Central memory CD4-positive, alpha-beta T cell (primary cell): ENCODE measurements around the gene ATPAF1.
A peak's percentile ranks its signal among the peaks of the same experiment; 100 is the strongest.

Experiments used
- DNase-seq: peaks from one replicate; pipeline ENCODE4 v3.0.0; 2022

ATPAF1 gene

GRCh38 chr1:46646844-46647243 lies 21.3 kb downstream of the ATPAF1 start:
- DNase-seq = no peak

DNA sequence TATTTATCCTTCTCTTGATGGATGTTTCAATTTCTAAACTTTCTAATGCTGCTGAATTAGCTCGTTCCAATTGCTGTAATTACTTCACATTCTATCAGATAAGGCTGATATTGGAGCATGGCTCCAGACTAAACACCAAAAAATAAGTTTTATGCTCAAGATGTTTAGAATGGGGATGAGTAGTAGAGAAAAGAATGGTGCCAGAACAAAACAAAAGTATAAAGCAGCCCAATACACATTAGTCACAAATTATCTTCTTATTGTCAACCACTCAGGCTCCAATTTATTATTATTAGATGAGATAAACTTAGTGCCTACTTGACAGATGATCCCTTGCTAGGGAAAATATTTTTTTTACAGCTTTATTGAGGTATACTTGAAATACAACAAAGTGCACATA lies 21.8 kb downstream of the ATPAF1 start:
- DNase-seq = no peak

GRCh38 chr1:46645815-46646214 lies 22.3 kb downstream of the ATPAF1 start:
- DNase-seq = no peak

DNA sequence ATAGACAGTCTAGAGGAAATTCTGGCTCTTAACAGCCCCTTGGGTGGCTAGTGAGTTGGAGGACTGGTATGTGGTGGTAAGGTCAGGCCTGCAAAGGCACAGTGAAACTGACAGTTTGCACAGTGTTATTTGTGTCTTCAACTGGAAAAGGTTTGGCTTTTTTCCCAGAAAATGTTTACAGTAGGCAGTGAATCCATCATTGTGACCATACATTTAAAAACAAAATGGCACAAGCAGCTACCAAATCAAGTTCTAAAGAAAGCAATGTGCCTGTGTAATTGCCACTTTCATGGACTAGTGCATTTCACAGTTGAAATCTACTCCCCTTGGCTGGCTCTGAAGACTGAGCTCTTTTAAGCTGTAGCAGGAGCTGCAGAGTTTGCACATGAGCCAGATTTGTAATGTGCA lies 24.8 kb downstream of the ATPAF1 start:
- no peak for DNase-seq

GRCh38 chr1:46642115-46642680 lies 26.0 kb downstream of the ATPAF1 start:
- DNase-seq = no peak

DNA sequence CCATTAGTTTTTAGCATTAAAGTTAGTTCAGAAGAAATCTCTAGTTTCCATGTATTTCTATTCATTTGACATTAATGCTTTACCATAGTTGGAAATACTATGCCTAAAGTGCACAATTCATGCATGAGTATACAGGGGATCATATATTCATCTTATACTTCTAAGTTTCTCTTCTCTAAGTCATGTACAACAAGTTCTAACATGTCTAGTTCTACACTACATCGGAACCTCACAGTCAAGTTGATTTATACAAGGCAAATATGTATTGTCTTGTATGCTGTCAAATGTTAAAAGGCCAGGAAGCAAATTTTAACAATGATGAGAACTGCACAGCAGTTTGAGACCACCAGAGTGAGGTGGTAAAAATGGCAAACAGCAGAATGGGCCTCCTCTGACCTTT lies 28.6 kb downstream of the ATPAF1 start:
- no peak for DNase-seq

DNA sequence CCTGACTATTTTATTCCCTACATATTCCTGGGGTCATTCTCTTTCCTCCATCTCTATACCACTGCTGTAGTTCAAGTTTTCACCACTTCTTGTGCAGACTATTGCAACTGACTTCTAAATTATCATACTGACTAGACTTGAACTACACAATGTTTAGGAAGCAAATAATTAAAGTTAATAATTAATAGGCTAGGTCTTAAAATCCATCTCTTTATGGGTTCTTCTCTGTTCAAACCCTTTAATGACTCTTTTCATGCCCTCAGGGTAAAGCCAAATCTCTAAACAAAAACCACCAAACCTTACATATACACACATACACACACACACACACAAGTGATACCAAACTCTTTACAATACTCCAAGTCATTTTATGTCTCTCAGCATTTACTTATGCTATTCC lies 29.2 kb downstream of the ATPAF1 start:
- no peak for DNase-seq

DNA sequence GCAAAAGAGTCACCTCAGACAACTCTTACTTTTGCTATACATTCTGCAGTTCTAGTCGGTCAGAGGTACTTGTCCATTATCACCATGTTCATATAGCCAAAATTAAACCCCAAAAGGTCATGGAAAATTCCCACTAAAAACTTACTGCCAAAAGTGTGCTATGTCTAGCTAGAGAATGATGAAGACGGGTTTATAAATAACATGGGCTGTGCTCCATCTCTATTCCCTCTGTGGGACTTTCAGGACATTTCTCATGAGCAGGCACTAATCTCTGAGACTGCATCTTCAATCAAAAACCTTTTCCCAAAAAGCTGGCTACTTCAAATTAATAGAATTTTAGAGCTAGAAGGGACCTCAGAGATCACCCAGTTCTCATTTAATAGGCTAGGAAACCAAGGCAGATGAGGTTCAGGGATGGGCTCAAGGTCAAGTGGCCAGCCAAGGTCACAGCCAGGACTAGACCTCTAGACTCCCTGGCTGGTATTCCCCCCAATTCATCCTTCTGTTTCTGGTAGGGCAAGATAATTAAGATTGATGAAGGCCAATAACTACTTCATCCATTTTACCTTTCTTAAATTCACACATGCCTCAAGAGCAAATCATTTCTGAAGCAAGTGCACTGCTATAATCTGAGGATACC lies 30.6 kb downstream of the ATPAF1 start:
- DNase-seq = no peak

DNA sequence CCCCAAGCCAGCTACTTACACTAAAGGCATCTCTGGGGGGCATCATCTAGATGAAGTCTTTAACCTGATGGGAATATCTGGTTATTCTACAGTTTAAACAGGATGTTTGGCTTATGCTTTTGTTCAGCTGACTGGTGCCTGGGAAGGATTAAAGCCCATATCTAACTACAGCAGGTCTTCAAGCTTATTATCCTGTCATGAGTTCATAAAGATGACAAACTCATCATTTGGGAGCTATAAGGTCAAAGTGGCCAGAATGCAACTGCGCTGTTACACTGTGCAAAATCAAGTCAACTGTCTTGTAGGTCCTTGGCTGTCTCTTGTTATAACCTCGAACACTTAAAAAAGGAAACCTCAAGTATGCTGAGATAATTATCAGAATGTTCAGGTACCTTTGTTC lies 33.0 kb downstream of the ATPAF1 start:
- no peak for DNase-seq

- DNase-seq = no peak
Measured at GRCh38 chr1:46630719-46631118, 37.4 kb downstream of the ATPAF1 start.

GRCh38 chr1:46623743-46624644 lies 44.2 kb downstream of the ATPAF1 start:
- DNase-seq = no peak

- DNase-seq = no peak
Measured at GRCh38 chr1:46622344-46622743, 45.8 kb downstream of the ATPAF1 start.

- DNase-seq = no peak
Measured at GRCh38 chr1:46621930-46622329, 46.2 kb downstream of the ATPAF1 start.

DNA sequence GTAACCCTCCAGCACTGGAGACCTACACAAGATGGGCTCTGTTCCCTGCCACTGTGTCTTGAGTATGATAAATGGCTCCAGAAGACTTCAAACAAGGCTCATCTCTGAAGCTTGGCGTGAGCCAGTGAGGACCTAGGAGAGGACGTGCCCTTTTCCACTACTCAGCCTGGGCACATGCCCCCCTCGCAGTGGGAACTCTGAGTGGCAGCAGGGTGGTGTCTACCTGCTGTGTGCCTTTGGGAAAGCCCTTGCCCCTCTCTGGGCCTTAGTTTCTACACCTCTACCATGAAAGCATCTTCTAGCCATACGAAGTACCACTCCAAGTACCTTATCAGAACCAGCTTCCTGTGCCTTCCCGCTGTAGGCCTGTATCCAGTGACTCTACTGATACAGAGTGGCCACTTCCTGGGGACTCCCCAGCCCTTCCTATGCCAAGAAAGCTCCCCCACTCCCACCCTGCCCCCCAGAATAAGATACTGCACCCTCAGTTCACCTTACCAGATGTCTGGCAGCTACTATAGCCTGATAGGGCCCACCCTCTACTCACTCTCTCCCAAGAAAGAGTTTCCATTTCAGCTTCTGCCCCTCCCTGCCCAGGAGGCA lies 48.4 kb downstream of the ATPAF1 start:
- DNase-seq = no peak

DNA sequence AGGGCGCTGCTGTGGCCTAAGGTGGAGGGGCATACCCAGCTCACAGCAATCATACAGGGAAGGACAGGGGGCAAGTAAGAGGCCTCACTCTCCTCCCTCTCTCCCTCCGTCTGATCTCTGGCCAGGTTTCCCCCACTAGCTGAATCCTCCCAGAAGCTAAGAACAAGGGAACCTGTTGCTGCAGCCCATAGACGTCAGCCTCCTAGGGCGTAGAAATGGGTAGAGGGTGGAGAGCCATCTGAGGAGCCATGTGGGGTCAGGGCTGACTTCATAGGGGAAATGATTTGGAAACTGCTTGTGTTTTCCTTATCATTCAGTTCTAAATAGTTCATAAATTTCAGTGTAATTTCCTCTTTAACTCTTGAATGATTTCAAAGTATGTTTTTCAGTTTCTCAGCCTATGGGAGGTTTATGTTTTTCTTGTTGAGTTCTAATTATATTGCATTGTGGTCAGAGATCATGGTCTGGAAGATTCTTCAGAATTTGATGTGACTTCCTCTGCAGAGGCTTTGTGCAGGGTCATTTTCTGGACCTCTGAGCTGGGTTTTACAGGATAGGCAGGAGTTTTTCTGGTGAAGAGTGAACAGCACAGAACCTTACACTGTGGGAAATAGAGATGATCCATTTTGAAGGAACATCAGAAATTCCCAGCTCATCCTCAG lies 49.3 kb downstream of the ATPAF1 start:
- no peak for DNase-seq

GRCh38 chr1:46617833-46618232 lies 50.3 kb downstream of the ATPAF1 start:
- no peak for DNase-seq

DNA sequence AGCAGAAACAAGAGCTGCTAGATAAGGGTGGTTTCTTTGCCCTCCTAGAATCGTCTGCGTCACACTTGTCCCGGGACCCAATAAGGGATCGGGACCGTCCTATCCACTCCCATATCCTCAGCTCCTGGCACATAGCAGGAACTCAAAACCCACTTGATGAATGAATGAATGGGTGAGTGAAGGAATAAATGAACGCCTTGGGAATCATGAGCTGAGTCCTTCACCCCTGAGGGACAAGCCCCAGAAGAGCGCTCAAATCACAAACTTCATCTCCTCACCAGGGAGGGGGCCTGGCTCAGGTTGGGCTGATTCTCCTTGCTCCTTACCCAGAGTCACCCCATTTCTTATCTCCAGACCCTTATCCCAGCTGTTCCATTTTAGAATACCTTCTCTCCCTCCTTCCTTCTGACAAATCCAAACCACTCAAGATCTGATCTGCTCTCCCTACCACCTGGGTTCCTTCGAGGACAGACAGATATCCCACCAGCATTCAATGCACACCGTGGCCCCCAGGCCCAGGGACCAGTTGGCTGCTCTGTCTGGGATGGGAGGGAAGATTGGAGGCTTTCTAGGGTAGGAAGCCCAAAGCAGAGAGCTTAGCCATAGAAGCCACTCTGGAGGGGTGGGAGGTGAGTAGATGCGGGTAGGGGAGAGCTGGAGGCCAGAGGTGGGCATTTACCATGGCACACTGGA lies 50.9 kb downstream of the ATPAF1 start:
- DNase-seq = no peak

GRCh38 chr1:46616277-46617107 lies 51.7 kb downstream of the ATPAF1 start, which contains the start of gene MOB3C:
Gene MOB3C, minus strand, starts transcription at chr1:46616811. Its CDS starts 3,490 bp downstream, at chr1:46613321.
- peak; percentile 56 for DNase-seq

DNA sequence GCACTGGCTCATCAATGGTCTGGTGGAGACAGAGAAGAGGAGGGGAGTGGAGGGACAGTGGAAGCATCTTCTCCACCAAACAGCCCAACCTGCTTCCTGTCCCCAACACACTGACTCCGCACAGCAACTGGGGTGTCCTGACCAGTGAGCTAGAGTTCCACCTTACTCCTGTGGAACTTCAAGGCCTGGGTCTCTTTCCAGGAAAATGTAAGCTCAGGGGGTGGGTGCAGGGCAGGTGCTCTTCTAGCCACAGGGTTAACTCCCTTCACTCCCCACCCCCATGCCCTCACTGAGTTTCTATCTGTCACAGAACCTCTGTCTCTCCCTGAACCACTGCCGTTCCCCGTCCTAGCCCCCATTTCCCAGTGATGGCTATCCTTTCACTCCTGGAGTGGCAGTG lies 52.4 kb downstream of the ATPAF1 start:
- DNase-seq = no peak

- DNase-seq = no peak
Measured at GRCh38 chr1:46615088-46615487, 53.1 kb downstream of the ATPAF1 start.

DNA sequence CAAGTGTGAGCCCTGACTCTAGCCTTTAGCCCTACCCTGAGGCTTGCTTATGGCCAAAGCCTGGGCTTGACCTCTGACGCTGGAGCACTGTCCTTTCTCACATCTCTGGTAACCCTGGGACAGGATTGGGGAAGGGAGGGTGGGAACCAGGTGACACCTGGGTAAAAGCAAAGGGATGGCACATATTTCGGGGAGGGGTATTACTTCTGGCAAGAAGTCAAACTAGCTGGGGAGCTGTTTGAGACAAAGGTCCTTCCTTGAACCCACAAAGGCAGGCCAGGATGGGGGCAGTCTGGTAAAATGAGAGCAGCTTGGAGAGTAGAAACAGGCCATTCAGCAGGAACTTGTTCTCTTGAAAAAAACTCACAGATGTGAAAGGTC lies 53.6 kb downstream of the ATPAF1 start:
- no peak for DNase-seq
